Fibroblast of pulmonary artery (primary cell): ENCODE results near the gene CCDC60.

ENCODE experiments used
- DNase-seq: peaks from one replicate; pipeline ENCODE4 v3.0.0-alpha.2; 2010; ENCODE audit warnings: low read depth
- H3K4me3 ChIP-seq: replicated peaks from 2 replicates; pipeline ENCODE4 v1.5.1; 2011; ENCODE audit warnings: low read depth, mild to moderate bottlenecking, control low read depth, low read length, moderate library complexity
- CTCF ChIP-seq: IDR thresholded peaks from 2 replicates; pipeline ENCODE4 v1.5.1; 2011; ENCODE audit warnings: mild to moderate bottlenecking, control low read depth, low read length, inconsistent platforms; ENCODE audit errors: missing control alignments

CCDC60 gene

GRCh38 chr12:119301379-119301778 lies 33.1 kb upstream of the CCDC60 start:
- TF ChIP-seq CTCF = no peak
- DNase-seq = no peak
- no peak overlapping the region for H3K4me3 ChIP-seq

- no peak overlapping the region for H3K4me3 ChIP-seq
- TF ChIP-seq CTCF = no peak
- DNase-seq = no peak
Observed at GRCh38 chr12:119302451-119303080, 32.0 kb upstream of the CCDC60 start.

GRCh38 chr12:119306593-119306992 lies 27.9 kb upstream of the CCDC60 start:
- no peak for DNase-seq
- no peak for TF ChIP-seq CTCF
- H3K4me3 ChIP-seq = no peak overlapping the region

- no peak for TF ChIP-seq CTCF
- no peak for DNase-seq
- no peak overlapping the region for H3K4me3 ChIP-seq
Observed at GRCh38 chr12:119307747-119308146, 26.8 kb upstream of the CCDC60 start.

- no peak overlapping the region for H3K4me3 ChIP-seq
Observed at GRCh38 chr12:119308708-119309456, 25.6 kb upstream of the CCDC60 start.

GRCh38 chr12:119311878-119312277 lies 22.7 kb upstream of the CCDC60 start:
- no peak for DNase-seq
- H3K4me3 ChIP-seq = no peak overlapping the region
- no peak for TF ChIP-seq CTCF

More at GRCh38 chr12:119308708-119309456, 25.6 kb upstream of the CCDC60 start:
- DNase-seq = no peak
- TF ChIP-seq CTCF = no peak
